Fibroblast of peridontal ligament (primary cell): ENCODE results near the gene DNAH2.
A peak's percentile ranks its signal among the peaks of the same experiment; 100 is the strongest.

Experiments used
- DNase-seq: peaks from one replicate; pipeline ENCODE4 v3.0.0-alpha.2; 2010; ENCODE audit errors: extremely low read depth

The DNAH2 gene

GRCh38 chr17:7775051-7775450 lies 57.5 kb downstream of the DNAH2 start:
- DNase-seq: no peak

GRCh38 chr17:7777017-7777416 lies 59.5 kb downstream of the DNAH2 start:
- no peak for DNase-seq

DNA sequence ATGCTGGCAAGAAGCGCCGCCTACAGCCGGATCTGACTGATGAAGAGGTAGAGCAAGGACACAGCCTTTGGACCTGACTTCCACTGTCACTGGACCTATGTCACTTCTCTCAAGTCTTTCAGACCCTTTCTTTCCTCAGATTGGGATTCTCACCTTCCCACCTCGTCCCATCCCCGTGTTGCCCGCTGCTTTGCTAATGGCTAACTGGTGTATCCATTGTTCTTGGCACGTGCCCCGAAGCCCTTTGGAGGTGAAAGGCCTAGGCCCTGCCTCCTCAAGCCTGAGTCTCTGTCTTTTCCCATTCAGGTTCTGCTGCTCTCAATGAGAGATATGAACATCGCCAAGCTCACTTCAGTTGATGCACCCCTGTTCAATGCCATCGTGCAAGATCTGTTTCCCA lies 63.2 kb downstream of the DNAH2 start:
- DNase-seq: no peak

GRCh38 chr17:7781429-7781828 lies 63.9 kb downstream of the DNAH2 start:
- DNase-seq: peak; percentile 4

DNA sequence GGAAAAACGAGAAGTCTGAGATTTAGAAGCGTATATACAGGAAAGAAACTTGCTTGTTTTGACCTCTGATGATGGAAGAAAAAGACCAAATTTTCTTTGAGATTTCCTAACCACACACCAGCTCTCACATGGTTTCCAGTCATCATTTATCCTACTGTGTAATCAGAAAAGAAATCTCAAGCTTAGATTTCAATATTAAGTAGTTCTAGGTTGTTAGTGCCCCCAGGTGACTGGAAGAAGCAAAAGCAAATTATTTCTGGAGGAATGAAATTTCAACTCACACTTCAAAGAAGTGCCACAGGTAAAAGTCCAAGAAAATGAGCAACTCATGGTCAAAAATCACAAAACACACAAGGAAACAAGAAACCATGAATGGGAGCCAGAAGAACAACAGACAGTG lies 64.7 kb downstream of the DNAH2 start:
- peak; percentile 77 for DNase-seq

- no peak for DNase-seq
Observed at GRCh38 chr17:7786866-7787265, 69.3 kb downstream of the DNAH2 start.

DNA sequence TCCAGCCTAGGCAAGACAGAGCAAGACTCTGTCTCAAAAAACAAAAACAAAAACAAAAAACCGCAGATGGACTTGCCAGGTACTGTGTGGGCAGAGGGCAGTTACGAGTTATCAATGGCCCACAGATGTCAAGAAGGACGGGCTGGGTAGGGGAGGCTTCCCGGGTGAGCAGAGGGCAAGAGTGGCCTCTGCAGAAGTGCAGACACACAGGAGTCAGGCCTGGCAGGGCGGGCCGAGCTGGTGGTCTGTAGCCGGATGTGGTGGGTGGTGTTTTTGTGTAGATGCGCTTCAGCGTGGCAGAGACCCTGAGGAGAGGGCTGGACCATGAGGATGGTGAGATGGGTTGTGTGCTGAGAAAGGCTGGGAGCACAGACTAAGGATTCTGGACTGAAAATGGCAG lies 71.6 kb downstream of the DNAH2 start:
- no peak for DNase-seq

GRCh38 chr17:7790150-7790549 lies 72.6 kb downstream of the DNAH2 start:
- no peak for DNase-seq

DNA sequence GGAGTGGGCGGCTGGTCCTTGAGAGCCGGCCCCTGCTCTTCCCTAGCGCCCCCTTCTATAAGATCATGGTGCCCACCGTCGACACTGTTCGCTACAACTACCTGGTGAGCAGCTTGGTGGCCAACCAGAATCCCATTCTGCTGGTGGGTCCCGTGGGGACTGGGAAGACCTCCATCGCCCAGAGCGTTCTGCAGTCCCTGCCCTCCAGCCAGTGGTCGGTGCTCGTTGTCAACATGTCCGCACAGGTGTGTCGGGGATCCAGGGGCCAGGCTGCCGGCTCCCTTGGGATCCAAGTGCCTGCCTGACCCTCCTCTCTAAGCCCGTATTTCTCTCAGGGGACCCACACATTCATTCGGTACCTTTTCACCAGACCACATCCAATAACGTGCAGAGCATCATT lies 75.1 kb downstream of the DNAH2 start:
- DNase-seq: no peak

GRCh38 chr17:7794075-7794663 lies 76.6 kb downstream of the DNAH2 start:
- DNase-seq: no peak

- DNase-seq: no peak
Observed at GRCh38 chr17:7797976-7798375, 80.4 kb downstream of the DNAH2 start.

- DNase-seq: no peak
Observed at GRCh38 chr17:7798839-7799238, 81.3 kb downstream of the DNAH2 start.

DNA sequence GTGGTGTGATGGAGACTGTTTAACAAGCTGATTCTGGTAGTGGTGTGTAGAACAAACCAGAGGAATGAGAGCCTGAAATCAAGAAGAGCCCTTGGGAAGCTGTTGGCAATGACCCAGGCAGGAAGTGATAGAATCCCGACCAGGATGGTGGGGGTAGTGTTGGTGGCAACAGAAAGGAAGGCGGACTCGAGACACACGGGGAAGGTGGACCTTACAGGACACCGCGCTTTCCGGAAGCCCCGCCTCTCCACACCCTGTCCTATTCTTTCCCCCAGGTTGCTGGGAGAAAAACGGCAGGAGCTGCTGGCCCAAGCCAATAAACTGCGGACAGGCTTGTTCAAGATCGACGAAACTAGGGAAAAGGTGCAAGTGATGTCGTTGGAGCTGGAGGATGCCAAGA lies 86.4 kb downstream of the DNAH2 start:
- DNase-seq: no peak

GRCh38 chr17:7806587-7806986 lies 89.0 kb downstream of the DNAH2 start:
- DNase-seq: no peak

DNA sequence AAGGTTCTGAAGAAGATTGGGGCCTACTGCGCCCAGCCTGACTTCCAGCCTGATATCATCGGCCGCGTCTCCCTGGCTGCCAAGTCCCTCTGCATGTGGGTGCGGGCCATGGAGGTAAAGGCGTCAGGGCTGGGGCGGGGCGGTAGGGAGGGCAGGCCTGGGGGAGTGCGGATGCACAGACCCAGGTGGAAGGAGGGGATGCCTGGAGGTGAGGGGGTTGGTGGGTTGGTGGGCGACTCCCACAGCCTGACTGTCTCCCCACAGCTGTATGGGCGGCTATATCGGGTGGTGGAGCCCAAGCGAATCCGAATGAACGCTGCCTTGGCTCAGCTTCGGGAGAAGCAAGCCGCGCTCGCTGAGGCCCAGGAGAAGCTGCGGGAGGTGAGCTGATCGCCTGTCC lies 89.7 kb downstream of the DNAH2 start:
- DNase-seq: no peak

- no peak for DNase-seq
Observed at GRCh38 chr17:7809086-7809790, 91.7 kb downstream of the DNAH2 start.

DNA sequence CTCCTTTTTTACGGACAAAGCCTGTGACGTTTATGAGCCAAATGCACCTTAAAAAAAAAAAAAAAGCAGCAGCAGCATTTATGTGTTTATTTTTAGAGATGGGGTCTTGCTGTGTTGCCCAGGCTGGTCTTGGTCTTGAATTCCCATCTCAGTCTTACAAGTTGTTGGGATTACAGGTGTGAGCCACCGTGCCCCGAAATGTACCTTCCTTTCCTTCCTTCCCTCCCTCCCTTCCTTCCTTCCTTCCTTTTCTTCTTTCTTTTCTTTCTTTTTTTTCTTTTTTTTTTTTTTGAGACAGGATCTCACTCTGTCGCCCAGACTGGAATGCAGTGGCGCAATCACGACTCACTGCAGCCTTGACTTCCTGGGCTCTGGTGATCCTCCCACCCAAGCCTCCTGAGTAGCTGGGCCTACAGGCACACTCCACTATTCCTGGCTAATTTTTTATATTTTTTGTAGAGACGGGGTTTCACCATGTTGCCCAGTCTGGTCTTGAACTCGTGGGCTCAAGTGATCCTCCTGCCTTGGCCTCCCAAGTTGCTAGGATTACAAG lies 92.3 kb downstream of the DNAH2 start:
- DNase-seq: peak; percentile 9

DNA sequence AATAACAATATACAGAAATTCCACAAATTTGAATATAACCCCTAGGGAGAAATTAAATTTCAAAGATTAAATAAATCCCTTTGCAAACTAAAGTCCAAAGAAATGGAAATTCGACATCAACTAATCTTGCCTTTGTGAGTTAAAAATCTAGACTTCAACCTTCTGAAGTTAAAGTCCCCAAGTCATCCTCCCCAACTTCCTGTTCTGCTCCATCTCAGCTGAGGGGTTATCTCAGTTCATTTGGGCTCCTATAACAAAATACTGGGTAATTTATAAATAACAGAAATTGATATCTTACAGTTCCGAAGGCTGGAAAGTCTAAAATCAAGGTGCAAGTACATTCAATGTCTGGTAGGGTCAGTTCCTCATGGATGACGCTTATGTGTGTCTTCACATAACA lies 93.7 kb downstream of the DNAH2 start:
- DNase-seq: no peak

DNA sequence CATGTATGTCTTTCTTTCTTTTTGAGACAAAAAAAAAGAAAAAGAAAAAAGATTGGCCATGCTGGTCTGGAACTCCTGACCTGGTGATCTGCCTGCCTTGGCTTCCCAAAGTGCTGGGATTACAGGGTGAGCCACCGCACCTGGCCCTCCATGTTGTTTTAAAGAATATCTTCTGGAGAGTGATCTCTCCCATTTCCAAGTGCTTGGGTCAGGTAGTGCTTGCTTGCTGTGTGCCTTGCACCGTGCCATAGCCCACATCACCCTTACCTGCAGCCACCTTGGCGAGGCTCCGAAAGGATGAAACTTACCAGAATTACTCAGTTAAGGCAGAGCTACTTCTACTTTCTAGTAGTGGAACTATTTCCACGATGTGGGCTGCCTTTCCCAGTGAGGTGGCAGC lies 97.4 kb downstream of the DNAH2 start:
- no peak for DNase-seq

GRCh38 chr17:7816926-7817642 lies 99.5 kb downstream of the DNAH2 start:
- no peak for DNase-seq

GRCh38 chr17:7817643-7817964 lies 100.1 kb downstream of the DNAH2 start:
- DNase-seq: no peak

GRCh38 chr17:7818026-7818425 lies 100.5 kb downstream of the DNAH2 start:
- no peak for DNase-seq
